GM21529 (cell line): ENCODE measurements around the gene GRXCR1.

Experiments
- ATAC-seq: cut with Tn5 transposase; IDR thresholded peaks from one replicate; pipeline ENCODE4 v1.9.1; 2021; ENCODE audit not compliant: unreplicated experiment

The GRXCR1 gene

GRCh38 chr4:42925921-42926320 is 33.4 kb downstream of the GRXCR1 start:
- no peak for ATAC-seq

- ATAC-seq: no peak
These were observed 35.4 kb downstream of the GRXCR1 start for GRCh38 chr4:42927946-42928345.

DNA sequence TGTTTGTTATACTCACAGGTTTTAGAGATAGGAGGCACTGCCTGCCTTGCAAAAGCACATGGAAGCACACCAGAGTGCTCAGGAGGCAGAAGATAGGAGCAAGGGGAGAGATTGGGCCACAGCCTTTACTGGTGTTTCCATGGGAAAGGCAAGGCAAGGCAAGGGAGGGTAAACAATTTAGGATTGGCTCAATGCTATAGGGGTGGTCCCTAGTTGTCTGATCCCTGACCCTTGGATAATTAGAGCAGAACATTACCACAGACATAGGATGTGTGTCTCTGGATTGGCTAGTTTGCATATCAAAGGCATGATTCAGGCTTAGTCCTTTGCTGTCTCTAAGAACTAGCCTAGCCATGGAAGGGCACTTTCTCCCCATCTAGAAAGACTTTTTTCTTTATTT is 36.1 kb downstream of the GRXCR1 start:
- no peak for ATAC-seq

GRCh38 chr4:42942216-42942615 is 49.7 kb downstream of the GRXCR1 start:
- ATAC-seq: no peak

DNA sequence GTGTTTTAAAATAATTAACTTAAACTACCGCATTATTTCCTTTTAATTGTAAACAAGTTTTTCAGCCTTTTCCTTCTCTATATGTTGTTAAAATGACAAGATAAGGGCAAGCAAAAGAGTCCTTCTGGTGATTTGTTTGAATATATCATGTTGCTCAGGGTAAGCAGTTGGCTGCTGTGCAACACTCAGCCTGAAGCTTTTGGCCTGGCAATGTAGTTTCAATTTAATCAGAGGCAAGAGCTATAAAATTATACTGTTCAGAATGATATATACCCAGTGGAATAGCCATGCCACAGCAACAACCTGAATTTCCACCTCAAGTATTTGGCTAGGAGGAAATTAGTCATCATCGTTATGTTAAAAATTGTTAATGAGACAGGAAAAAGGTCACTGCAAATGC is 53.4 kb downstream of the GRXCR1 start:
- ATAC-seq: no peak

GRCh38 chr4:42953321-42953720 is 60.8 kb downstream of the GRXCR1 start:
- ATAC-seq: no peak

- no peak for ATAC-seq
These were observed 62.6 kb downstream of the GRXCR1 start for GRCh38 chr4:42954963-42955669.

- no peak for ATAC-seq
These were observed 63.4 kb downstream of the GRXCR1 start for GRCh38 chr4:42955746-42956505.

DNA sequence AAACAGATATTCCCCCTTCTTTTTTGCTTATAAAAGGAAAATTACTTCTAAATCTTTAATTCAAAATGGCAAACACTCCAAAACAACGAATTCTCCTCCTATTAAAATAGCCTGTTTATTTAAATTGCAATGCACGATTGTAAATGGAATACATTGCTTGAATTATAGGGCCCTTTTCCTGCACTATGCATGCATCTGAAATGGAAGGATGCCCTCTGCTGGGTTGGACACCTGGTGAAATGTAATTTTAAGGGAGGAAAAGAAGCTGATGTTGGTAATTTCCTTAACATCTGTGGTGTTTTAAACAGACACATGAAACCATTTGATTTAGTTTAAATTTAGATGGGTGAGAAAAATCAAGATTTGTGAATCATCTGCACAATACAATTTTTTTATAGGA is 72.8 kb downstream of the GRXCR1 start:
- no peak for ATAC-seq

GRCh38 chr4:42985976-42986375 is 93.5 kb downstream of the GRXCR1 start:
- no peak for ATAC-seq

DNA sequence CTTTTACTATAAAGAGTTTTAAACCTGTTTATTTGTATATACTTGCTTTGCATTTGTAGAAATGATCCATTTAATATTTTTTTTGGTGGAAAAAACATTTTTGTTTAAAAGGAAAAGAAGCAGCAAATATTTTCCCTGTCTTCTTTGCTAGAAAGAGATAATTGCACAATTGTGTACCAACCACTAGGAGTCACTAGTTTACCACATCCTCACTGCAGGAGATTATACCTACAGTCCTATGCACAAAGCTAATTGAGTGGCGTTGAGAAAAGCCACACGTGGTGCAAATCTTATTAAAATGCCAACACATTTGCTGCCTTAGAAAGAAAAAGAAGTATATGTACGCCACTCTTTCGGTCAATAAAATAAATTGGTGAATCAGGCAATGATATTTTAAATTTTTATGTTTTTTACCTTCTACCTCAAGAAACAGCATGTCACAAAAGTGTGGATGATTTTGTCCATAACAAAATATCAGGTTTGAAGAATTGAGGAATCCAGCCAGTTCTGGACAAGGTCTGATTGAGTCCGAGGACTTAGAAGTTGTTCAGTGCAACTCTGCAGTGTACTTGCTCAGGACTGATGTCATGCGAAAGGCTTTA is 102.9 kb downstream of the GRXCR1 start:
- ATAC-seq: peak; percentile 82

DNA sequence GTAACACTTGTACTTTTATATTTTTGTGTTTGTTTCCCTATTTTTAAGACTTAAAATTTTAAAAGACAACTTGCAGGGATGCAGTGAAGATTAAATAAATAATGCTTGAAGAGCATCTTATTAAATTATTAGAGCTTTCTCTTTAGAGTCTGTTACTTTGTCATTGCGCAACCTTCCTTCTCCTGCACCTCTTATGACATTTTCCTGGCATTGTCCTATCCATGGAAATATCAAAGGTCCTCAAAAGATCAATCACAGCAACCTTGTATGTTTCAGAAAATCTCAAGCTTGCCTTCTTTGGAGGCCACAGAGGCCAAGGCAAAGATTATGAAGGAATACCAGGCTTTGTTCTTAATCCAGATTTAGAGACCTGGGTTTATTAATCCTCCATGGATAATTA is 116.3 kb downstream of the GRXCR1 start:
- no peak for ATAC-seq

- ATAC-seq: no peak
These were observed 121.7 kb downstream of the GRXCR1 start for GRCh38 chr4:43014256-43014655.

GRCh38 chr4:43041632-43042031 is 149.1 kb downstream of the GRXCR1 start:
- no peak for ATAC-seq

GRCh38 chr4:43047058-43047457 is 154.5 kb downstream of the GRXCR1 start:
- ATAC-seq: no peak

GRCh38 chr4:43048570-43048969 is 156.1 kb downstream of the GRXCR1 start:
- no peak for ATAC-seq

DNA sequence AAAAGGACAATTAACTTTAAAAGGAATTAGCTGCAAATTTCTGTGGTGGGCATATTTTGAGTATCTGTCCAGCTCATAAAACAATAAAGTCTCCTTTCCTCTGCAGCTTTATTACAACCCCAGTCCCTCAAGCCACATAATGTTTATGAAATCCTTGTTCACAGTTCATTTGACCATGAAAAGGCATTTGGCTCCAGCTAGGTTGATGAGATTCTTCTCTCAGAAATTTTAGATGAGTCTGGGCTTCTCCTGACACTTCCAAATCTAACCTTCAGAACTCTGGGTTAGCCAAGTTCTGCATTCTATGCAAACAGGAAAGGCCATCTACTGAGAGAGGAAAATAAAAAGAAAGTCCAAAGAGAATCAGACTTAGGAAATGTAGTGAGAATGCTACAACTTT is 156.8 kb downstream of the GRXCR1 start:
- no peak for ATAC-seq

GRCh38 chr4:43066415-43066814 is 173.9 kb downstream of the GRXCR1 start:
- ATAC-seq: no peak

DNA sequence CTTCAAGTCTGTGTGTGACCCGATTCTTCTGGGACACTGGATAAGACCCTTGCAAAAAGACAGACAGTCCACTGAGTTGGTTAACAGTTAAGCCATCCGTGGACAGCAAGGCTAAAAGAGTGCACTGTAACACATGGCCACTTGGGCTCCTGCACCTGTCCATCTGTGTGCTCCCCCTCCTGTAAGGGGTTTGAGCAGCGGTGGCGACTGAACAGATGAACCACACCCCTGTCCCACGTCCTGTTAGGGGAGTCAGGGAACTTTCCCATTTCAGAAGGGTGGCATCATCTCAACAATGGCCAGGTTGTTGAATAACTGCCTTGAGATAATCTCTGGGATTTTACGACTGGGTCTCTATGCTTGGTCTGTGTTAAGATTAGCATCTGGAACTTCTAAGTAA is 178.6 kb downstream of the GRXCR1 start:
- ATAC-seq: no peak
